Osteocyte (in vitro differentiated cells): Measurements from ENCODE around the gene BATF. TPM values are rescaled to one million over a fixed set of nuclear protein-coding genes. Genes with fewer than 3 reads are reported as not detected.
A peak's percentile ranks its signal among the peaks of the same experiment; 100 is the strongest.

Experiments
- DNase-seq: peaks from one replicate; pipeline ENCODE4 v3.0.0; 2021; ENCODE audit warnings: mixed read lengths; ENCODE audit not compliant: unreplicated experiment; ENCODE audit errors: extremely low spot score
- H3K27ac Mint-ChIP-seq: one replicate; pipeline ENCODE4 v1.8.0; 2021; ENCODE audit warnings: mild to moderate bottlenecking, mixed read lengths; ENCODE audit not compliant: unreplicated experiment
- H3K27me3 Mint-ChIP-seq: one replicate; pipeline ENCODE4 v1.8.0; 2021; ENCODE audit warnings: mixed read lengths; ENCODE audit not compliant: unreplicated experiment
- H3K36me3 Mint-ChIP-seq: one replicate; pipeline ENCODE4 v1.8.0; 2021; ENCODE audit warnings: mixed read lengths; ENCODE audit not compliant: unreplicated experiment
- H3K4me1 Mint-ChIP-seq: one replicate; pipeline ENCODE4 v1.8.0; 2021; ENCODE audit warnings: mixed read lengths; ENCODE audit not compliant: unreplicated experiment
- H3K4me3 Mint-ChIP-seq: one replicate; pipeline ENCODE4 v1.8.0; 2021; ENCODE audit warnings: mild to moderate bottlenecking, moderate library complexity, mixed read lengths; ENCODE audit not compliant: unreplicated experiment
- H3K9me3 Mint-ChIP-seq: one replicate; pipeline ENCODE4 v1.8.0; 2021; ENCODE audit warnings: mixed read lengths; ENCODE audit not compliant: unreplicated experiment
- total RNA-seq: library from RNA; stranded (reverse); gene quantifications from 2 replicates; pipeline ENCODE4 v1.2.1, GENCODE V29; 2021
- TF ChIP-seq, protein P1 (sequence below): fragments of 200-600 bp; sonication (generic); IDR thresholded peaks from 2 replicates; pipeline ENCODE4 v1.5.0; 2021; ENCODE audit warnings: antibody characterized with exemption, mild to moderate bottlenecking, moderate library complexity

BATF gene
- total RNA-seq, 1 donor from 2014 or later: not detected

DNA sequence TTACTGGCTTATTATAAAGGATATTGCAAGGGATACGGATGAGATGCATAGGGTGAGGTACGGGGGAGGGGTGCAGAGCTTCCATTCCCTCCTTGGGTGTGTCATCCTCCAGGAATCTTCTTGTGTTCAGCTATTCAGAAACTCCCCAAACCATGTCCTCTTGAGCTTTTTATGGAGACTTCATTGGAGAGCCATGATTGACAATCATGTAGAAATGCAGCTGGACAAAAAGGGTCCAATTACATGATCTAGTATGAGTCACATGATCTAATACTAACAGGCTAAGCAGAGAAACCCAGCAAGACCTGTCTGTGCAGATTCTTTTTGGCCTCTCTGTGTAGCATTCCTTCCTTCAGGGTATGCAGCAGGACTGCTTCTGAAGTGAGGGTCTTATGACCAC is 32.2 kb downstream of the BATF start:
- TF ChIP-seq, protein P1, sequence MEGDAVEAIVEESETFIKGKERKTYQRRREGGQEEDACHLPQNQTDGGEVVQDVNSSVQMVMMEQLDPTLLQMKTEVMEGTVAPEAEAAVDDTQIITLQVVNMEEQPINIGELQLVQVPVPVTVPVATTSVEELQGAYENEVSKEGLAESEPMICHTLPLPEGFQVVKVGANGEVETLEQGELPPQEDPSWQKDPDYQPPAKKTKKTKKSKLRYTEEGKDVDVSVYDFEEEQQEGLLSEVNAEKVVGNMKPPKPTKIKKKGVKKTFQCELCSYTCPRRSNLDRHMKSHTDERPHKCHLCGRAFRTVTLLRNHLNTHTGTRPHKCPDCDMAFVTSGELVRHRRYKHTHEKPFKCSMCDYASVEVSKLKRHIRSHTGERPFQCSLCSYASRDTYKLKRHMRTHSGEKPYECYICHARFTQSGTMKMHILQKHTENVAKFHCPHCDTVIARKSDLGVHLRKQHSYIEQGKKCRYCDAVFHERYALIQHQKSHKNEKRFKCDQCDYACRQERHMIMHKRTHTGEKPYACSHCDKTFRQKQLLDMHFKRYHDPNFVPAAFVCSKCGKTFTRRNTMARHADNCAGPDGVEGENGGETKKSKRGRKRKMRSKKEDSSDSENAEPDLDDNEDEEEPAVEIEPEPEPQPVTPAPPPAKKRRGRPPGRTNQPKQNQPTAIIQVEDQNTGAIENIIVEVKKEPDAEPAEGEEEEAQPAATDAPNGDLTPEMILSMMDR: no peak
- no peaks in the 10 kb centered on the region for H3K4me1 Mint-ChIP-seq
- H3K36me3 Mint-ChIP-seq: no peaks in the 10 kb centered on the region
- no peak for DNase-seq
- H3K27me3 Mint-ChIP-seq: peaks cover 31% of the 10 kb centered on the region
- no peak overlapping the region for H3K4me3 Mint-ChIP-seq
- no peak overlapping the region for H3K27ac Mint-ChIP-seq
- no peaks in the 10 kb centered on the region for H3K9me3 Mint-ChIP-seq

DNA sequence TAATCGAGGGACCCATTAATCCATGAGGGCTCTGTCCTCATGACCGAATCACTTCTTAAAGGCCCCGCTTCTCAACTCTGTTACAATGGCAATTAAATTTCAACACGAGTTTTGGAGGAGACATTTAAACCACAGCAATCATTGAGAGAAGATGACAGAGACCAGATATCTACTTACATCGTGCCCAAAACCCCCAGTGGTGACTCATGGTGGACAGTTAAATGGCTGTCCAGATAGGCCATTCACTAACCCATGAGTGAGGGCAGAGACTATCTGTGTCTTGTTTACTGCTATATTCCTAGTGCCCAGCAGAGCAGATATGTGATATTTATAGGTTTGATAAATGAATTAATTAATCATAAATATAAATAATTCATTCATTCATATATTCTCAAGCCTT is 36.2 kb downstream of the BATF start:
- peaks cover 41% of the 10 kb centered on the region for H3K27me3 Mint-ChIP-seq
- TF ChIP-seq, protein P1: no peak
- no peaks in the 10 kb centered on the region for H3K36me3 Mint-ChIP-seq
- H3K27ac Mint-ChIP-seq: no peak overlapping the region
- H3K9me3 Mint-ChIP-seq: no peaks in the 10 kb centered on the region
- no peak overlapping the region for H3K4me3 Mint-ChIP-seq
- no peak for DNase-seq
- no peaks in the 10 kb centered on the region for H3K4me1 Mint-ChIP-seq

DNA sequence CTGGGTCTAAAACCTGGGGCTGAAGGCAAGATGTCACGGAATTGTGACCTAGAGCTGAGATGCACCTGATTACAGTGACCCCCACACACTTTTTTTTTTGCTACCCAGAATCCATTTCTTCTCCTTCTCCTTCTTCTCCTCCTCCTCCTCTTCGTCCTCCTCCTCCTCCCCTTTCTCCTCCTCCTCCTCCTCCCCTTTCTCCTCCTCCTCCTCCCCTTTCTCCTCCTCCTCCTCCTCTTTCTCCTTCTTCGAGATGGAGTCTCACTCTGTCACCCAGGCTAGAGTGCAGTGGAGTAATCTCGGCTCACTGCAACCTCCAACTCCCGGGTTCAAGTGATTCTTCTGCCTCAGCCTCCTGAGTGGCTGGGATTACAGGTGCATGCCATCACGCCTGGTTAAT is 36.8 kb downstream of the BATF start:
- Mint-ChIP-seq H3K36me3 (no peaks in the 10 kb centered on the region), H3K4me3 (no peak overlapping the region), H3K27me3 (peaks cover 42% of the 10 kb centered on the region), H3K27ac (no peak overlapping the region), H3K9me3 (no peaks in the 10 kb centered on the region), H3K4me1 (no peaks in the 10 kb centered on the region)
- no peak for DNase-seq
- TF ChIP-seq, protein P1: no peak

DNA sequence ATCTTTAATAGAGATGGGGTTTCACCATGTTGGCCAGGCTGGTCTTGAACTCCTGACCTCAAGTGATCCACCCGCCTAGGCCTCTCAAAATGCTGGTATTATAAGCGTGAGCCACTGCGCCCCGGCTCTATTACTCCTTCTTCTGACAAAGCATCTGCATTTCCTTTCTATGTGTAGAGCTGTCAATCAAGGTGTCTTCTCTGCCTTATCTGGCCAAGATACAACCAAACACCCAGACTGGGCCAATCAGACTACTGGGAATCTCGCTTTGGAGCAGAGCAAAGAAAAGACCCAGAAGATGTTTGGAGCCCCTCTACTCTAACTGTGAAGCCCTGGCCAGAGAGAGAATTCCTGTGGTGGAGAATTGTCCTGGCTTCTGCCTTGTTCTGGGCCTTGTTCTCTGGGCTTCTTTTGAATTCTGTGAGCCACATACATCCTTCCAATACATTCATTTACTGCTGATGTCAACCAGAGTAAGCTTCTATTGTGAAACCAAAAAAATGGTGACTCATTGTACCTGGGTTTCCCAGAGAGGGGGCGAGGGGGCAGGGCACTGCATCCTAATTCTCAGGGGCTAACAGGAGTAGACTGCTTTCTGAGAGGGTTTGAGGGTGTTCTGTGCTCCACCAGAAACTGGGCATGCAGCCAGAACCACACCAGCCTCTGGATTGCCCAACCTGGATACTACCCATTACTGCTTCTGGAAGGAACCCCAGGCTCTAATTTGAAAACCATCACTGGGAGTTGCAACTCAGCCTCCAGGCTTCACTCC is 37.4 kb downstream of the BATF start:
- TF ChIP-seq, protein P1: no peak
- no peak for DNase-seq

DNA sequence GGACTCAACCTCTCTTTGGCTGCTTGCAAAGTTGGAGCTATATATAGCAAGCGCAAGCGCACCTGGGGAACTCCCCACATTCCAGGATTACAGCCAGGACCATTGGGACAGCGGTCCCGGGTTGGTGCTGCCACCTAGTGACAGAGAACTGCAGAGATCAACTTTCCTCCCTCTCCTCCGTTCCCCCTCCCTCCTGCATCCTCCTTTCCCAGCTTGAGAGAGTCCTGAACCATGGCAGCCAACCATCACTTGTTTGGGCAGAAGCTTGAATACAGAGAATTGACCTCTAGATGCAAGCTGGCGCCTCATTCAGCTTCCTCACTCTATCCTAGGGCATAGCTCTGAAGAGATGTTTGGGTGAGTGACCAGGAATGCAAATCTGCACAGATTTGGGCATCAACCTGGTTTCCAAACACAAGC is 38.8 kb downstream of the BATF start:
- H3K4me3 Mint-ChIP-seq: no peak overlapping the region
- H3K27me3 Mint-ChIP-seq: peaks cover 50% of the 10 kb centered on the region
- H3K36me3 Mint-ChIP-seq: no peaks in the 10 kb centered on the region
- no peaks in the 10 kb centered on the region for H3K9me3 Mint-ChIP-seq
- no peaks in the 10 kb centered on the region for H3K4me1 Mint-ChIP-seq
- no peak overlapping the region for H3K27ac Mint-ChIP-seq
- TF ChIP-seq, protein P1: peak; percentile 88
- no peak for DNase-seq

More for the DNA sequence above, 37.4 kb downstream of the BATF start:
- no peaks in the 10 kb centered on the region for H3K4me1 Mint-ChIP-seq
- no peaks in the 10 kb centered on the region for H3K9me3 Mint-ChIP-seq
- peaks cover 41% of the 10 kb centered on the region for H3K27me3 Mint-ChIP-seq
- no peaks in the 10 kb centered on the region for H3K36me3 Mint-ChIP-seq
- H3K27ac Mint-ChIP-seq: no peak overlapping the region
- no peak overlapping the region for H3K4me3 Mint-ChIP-seq
